H9 (cell line): Measurements from ENCODE around the gene SEC61A1. TPM values are rescaled to one million over a fixed set of nuclear protein-coding genes. Genes with fewer than 3 reads are reported as not detected.

ENCODE experiments used
- DNase-seq: peaks from one replicate; pipeline ENCODE4 v3.0.0-alpha.2; 2017
- H2AFZ ChIP-seq: one replicate; pipeline ENCODE4 v1.6.1; 2013; ENCODE audit warnings: mild to moderate bottlenecking, low read length, control low read depth, moderate library complexity
- H2AK5ac ChIP-seq: 2 replicates; pipeline ENCODE4 v1.6.1; 2013; ENCODE audit warnings: low read length, control low read depth, mixed read lengths; ENCODE audit not compliant: insufficient read length
- H2BK120ac ChIP-seq: one replicate; pipeline ENCODE4 v1.6.1; 2013; ENCODE audit warnings: low read depth, mild to moderate bottlenecking, low read length, control low read depth, inconsistent platforms; ENCODE audit not compliant: poor library complexity, severe bottlenecking
- H2BK12ac ChIP-seq: 2 replicates; pipeline ENCODE4 v1.6.1; 2013; ENCODE audit warnings: low read length, control low read depth, mixed read lengths, low read depth; ENCODE audit not compliant: insufficient read length
- H2BK15ac ChIP-seq: 2 replicates; pipeline ENCODE4 v1.6.1; 2013; ENCODE audit warnings: low read depth, low read length, control low read depth
- H2BK20ac ChIP-seq: one replicate; pipeline ENCODE4 v1.6.1; 2013; ENCODE audit warnings: low read depth, mild to moderate bottlenecking, low read length, control low read depth, inconsistent platforms; ENCODE audit not compliant: poor library complexity, severe bottlenecking
- H2BK5ac ChIP-seq: 2 replicates; pipeline ENCODE4 v1.6.1; 2013; ENCODE audit warnings: low read length, control low read depth, mixed read lengths; ENCODE audit not compliant: insufficient read length
- H3K14ac ChIP-seq: 2 replicates; pipeline ENCODE4 v1.6.1; 2013; ENCODE audit warnings: low read length, control low read depth; ENCODE audit not compliant: insufficient read depth
- H3K18ac ChIP-seq: 2 replicates; pipeline ENCODE4 v1.6.1; 2013; ENCODE audit warnings: low read depth, mild to moderate bottlenecking, mixed read lengths, low read length, control low read depth; ENCODE audit not compliant: insufficient read length
- H3K23ac ChIP-seq: 2 replicates; pipeline ENCODE4 v1.6.1; 2013; ENCODE audit warnings: low read length, control low read depth, mixed read lengths, low read depth; ENCODE audit not compliant: insufficient read length
- H3K23me2 ChIP-seq: 2 replicates; pipeline ENCODE4 v1.6.1; 2013; ENCODE audit warnings: low read depth, mild to moderate bottlenecking, mixed read lengths, low read length, control low read depth; ENCODE audit not compliant: insufficient read length, poor library complexity, severe bottlenecking
- H3K27ac ChIP-seq: 2 replicates; pipeline ENCODE4 v1.5.1; 2013; ENCODE audit warnings: low read length, control low read depth, mixed read lengths, low read depth; ENCODE audit not compliant: insufficient read length
- H3K27me3 ChIP-seq: 2 replicates; pipeline ENCODE4 v1.6.1; 2013; ENCODE audit warnings: low read length, control low read depth, inconsistent platforms; ENCODE audit not compliant: insufficient read depth
- H3K4ac ChIP-seq: 2 replicates; pipeline ENCODE4 v1.6.1; 2013; ENCODE audit warnings: low read depth, mild to moderate bottlenecking, control low read depth, inconsistent platforms, low read length, moderate library complexity
- H3K4me1 ChIP-seq: 2 replicates; pipeline ENCODE4 v1.6.1; 2013; ENCODE audit warnings: low read length, control low read depth, inconsistent platforms; ENCODE audit not compliant: insufficient read depth
- H3K4me2 ChIP-seq: 2 replicates; pipeline ENCODE4 v1.6.1; 2013; ENCODE audit warnings: low read length, control low read depth, mixed read lengths; ENCODE audit not compliant: insufficient read length, insufficient read depth
- H3K56ac ChIP-seq: 2 replicates; pipeline ENCODE4 v1.6.1; 2013; ENCODE audit warnings: low read depth, mild to moderate bottlenecking, mixed read lengths, low read length, control low read depth; ENCODE audit not compliant: insufficient read length
- H3K79me1 ChIP-seq: 2 replicates; pipeline ENCODE4 v1.6.1; 2013; ENCODE audit warnings: low read depth, mild to moderate bottlenecking, moderate library complexity, low read length, control low read depth, inconsistent platforms; ENCODE audit not compliant: insufficient read depth, poor library complexity, severe bottlenecking
- H3K79me2 ChIP-seq: 2 replicates; pipeline ENCODE4 v1.6.1; 2013; ENCODE audit warnings: low read length, control low read depth, inconsistent platforms; ENCODE audit not compliant: insufficient read depth
- H3K9ac ChIP-seq: 2 replicates; pipeline ENCODE4 v1.6.1; 2013; ENCODE audit warnings: low read length, control low read depth, mixed read lengths; ENCODE audit not compliant: insufficient read length; ENCODE audit errors: extremely low read depth
- H3K9me3 ChIP-seq: one replicate; pipeline ENCODE4 v1.6.1; 2013; ENCODE audit warnings: low read depth, low read length, inconsistent platforms; ENCODE audit not compliant: control insufficient read depth
- H3T11ph ChIP-seq: one replicate; pipeline ENCODE4 v1.6.1; 2013; ENCODE audit warnings: mild to moderate bottlenecking, low read length, control low read depth, inconsistent platforms
- H4K20me1 ChIP-seq: one replicate; pipeline ENCODE4 v1.6.1; 2013; ENCODE audit not compliant: control insufficient read depth, insufficient read length, insufficient read depth
- H4K5ac ChIP-seq: 2 replicates; pipeline ENCODE4 v1.6.1; 2013; ENCODE audit warnings: low read depth, mild to moderate bottlenecking, mixed read lengths, low read length, control low read depth; ENCODE audit not compliant: insufficient read length
- H4K8ac ChIP-seq: replicated peaks from 2 replicates; pipeline ENCODE4 v1.6.1; 2013; ENCODE audit warnings: low read length, control low read depth, mixed read lengths, low read depth; ENCODE audit not compliant: insufficient read length
- H4K91ac ChIP-seq: 2 replicates; pipeline ENCODE4 v1.6.1; 2013; ENCODE audit warnings: low read depth, mild to moderate bottlenecking, moderate library complexity, mixed read lengths, low read length, control low read depth; ENCODE audit not compliant: insufficient read length
- H3K27ac Mint-ChIP-seq, 3 experiments: 2 replicates in 2 of 3; 3 replicates in 1 of 3; pipeline ENCODE4 v1.8.0; 2020 to 2021; ENCODE audit warnings: mixed read lengths in 3 of 3, mild to moderate bottlenecking in 1 of 3, moderate library complexity in 1 of 3
- H3K27me3 Mint-ChIP-seq: 2 replicates; pipeline ENCODE4 v1.8.0; 2021; ENCODE audit warnings: low read depth, mild to moderate bottlenecking, moderate library complexity, mixed read lengths
- H3K36me3 Mint-ChIP-seq, 3 experiments: 2 replicates in 2 of 3; 3 replicates in 1 of 3; pipeline ENCODE4 v1.8.0; 2020 to 2021; ENCODE audit warnings: low read depth in 3 of 3, mixed read lengths in 3 of 3; ENCODE audit not compliant: insufficient read depth in 1 of 3
- H3K4me1 Mint-ChIP-seq, 2 experiments: 2 replicates each; pipeline ENCODE4 v1.8.0; 2020; ENCODE audit warnings: mixed read lengths in 2 of 2
- H3K4me3 Mint-ChIP-seq, 2 experiments: 2 replicates in 1 of 2; 3 replicates in 1 of 2; pipeline ENCODE4 v1.8.0; 2020 to 2021; ENCODE audit warnings: mild to moderate bottlenecking in 2 of 2, mixed read lengths in 2 of 2, moderate library complexity in 1 of 2
- H3K9me3 Mint-ChIP-seq, 2 experiments: 2 replicates in 1 of 2; 3 replicates in 1 of 2; pipeline ENCODE4 v1.8.0; 2020; ENCODE audit warnings: mild to moderate bottlenecking in 2 of 2, mixed read lengths in 2 of 2, moderate library complexity in 1 of 2
- CTCF ChIP-seq: fragments of 200-600 bp; sonication (generic); conservative IDR thresholded peaks from 3 replicates; pipeline ENCODE4 v1.8.0; 2021; ENCODE audit warnings: antibody characterized with exemption, mild to moderate bottlenecking
- WGBS: extraction: QIAGEN DNeasy Blood & Tissue Kit; methylation state at CpG from one replicate; pipeline ENCODE4 v1.1.7; 2013; ENCODE audit warnings: missing lambda C conversion rate, low lambda C conversion rate, mixed read lengths; ENCODE audit not compliant: insufficient read length; ENCODE audit errors: extremely low coverage; 5-methylcytosine and 5-hydroxymethylcytosine counted together
- total RNA-seq: library from RNA; stranded (reverse); gene quantifications from 2 replicates; pipeline ENCODE4 v1.2.1, GENCODE V29; 2021

Gene SEC61A1
- total RNA-seq, 1 experiment from 2014 or later: 146 TPM

- DNase-seq: no peak
- Histone ChIP-seq H3K56ac (no peak overlapping the region), H3K27ac (no peak overlapping the region), H3K4me2 (no peak overlapping the region), H3K27me3 (no peaks in the 10 kb centered on the region), H3K9me3 (no peaks in the 10 kb centered on the region), H2BK15ac (no peak overlapping the region), H3K79me1 (peaks cover 7% of the 10 kb centered on the region), H2BK5ac (no peak overlapping the region), H3T11ph (no peak overlapping the region), H3K23me2 (peaks cover 10% of the 10 kb centered on the region), H3K14ac (no peak overlapping the region), H4K5ac (no peak overlapping the region), H3K4me1 (no peaks in the 10 kb centered on the region), H4K20me1 (no peaks in the 10 kb centered on the region), H3K4ac (no peak overlapping the region), H2BK12ac (no peak overlapping the region), H4K91ac (no peak overlapping the region), H3K23ac (no peak overlapping the region), H3K9ac (no peak overlapping the region), H3K79me2 (peaks cover 10% of the 10 kb centered on the region; the same call in 1 of the 2 replicates), H4K8ac (no peak overlapping the region), H2AK5ac (no peak overlapping the region), H2BK120ac (no peak overlapping the region), H3K18ac (no peak overlapping the region), H2BK20ac (no peak overlapping the region), H2AFZ (no peak overlapping the region)
- TF ChIP-seq CTCF: no peak
- Mint-ChIP-seq H3K27me3 (peaks cover 14% of the 10 kb centered on the region), H3K4me3 (peak overlapping the region in 1 of 2 experiments; percentile 92; a peak in 1 of 5 replicates), H3K4me1 (peaks cover 20 to 26% of the 10 kb centered on the region in 2 experiments), H3K9me3 (no peaks in the 10 kb centered on the region; a peak in 1 of 5 replicates), H3K27ac (no peak overlapping the region), H3K36me3 (peaks cover 10 to 28% (median 27%) of the 10 kb centered on the region in 3 experiments; a peak in 6 of 7 replicates)
- no CpG with 5 or more reads among the region's 3 CpGs for WGBS
Observed at GRCh38 chr3:128050597-128050996, 1.6 kb upstream of the SEC61A1 start.
